HepG2 (cell line): ENCODE data around the gene CLEC16A. TPM values are rescaled to one million over a fixed set of nuclear protein-coding genes. Genes with fewer than 3 reads are reported as not detected.

ENCODE experiments used
- CCAR2 ChIP-seq: fragments of 200-400 bp; formaldehyde crosslinking; optimal IDR thresholded peaks from 2 replicates; pipeline ENCODE3; 2018; ENCODE audit warnings: low read depth, mild to moderate bottlenecking, low read length, moderate library complexity
- PAWR ChIP-seq: sonication (generic); formaldehyde crosslinking; IDR thresholded peaks from 2 replicates; pipeline ENCODE4 v1.4.0; 2020; ENCODE audit warnings: missing genetic modification reagents, mild to moderate bottlenecking, borderline replicate concordance
- SOX6 ChIP-seq, 2 experiments: fragments of 450-650 bp in 1 of 2; sonication (generic) in 1 of 2; formaldehyde crosslinking in 1 of 2; IDR thresholded peaks; 2 replicates each; pipeline versions ENCODE4 v1.4.0 to v1.6.1; 2017 to 2020; ENCODE audit warnings: antibody characterized with exemption in 1 of 2, mild to moderate bottlenecking in 1 of 2, missing genetic modification reagents in 1 of 2
- TARDBP ChIP-seq: sonication (generic); formaldehyde crosslinking; IDR thresholded peaks from 2 replicates; pipeline ENCODE4 v1.8.0; 2022; ENCODE audit warnings: mild to moderate bottlenecking, missing genetic modification reagents
- ZBTB21 ChIP-seq: sonication (generic); formaldehyde crosslinking; IDR thresholded peaks from 2 replicates; pipeline ENCODE4 v1.4.0; 2020; ENCODE audit warnings: missing genetic modification reagents
- ZNF354B ChIP-seq: sonication (generic); formaldehyde crosslinking; IDR thresholded peaks from 2 replicates; pipeline ENCODE4 v1.8.0; 2022; ENCODE audit warnings: mild to moderate bottlenecking, missing genetic modification reagents
- ZNF564 ChIP-seq: sonication (generic); formaldehyde crosslinking; IDR thresholded peaks from 2 replicates; pipeline ENCODE4 v1.8.1; 2023; ENCODE audit warnings: mild to moderate bottlenecking, missing genetic modification reagents
- polyA plus RNA-seq, 8 experiments: library from polyadenylated mRNA; depleted of rRNA in 3 of 8; stranded (reverse) in 7 of 8; unstranded in 1 of 8; fragments of >200 nt; fragmentation: Illumina TruSeq in 4 of 8; extraction: Trizol in 4 of 8; gene quantifications; 2 replicates each; pipeline versions ENCODE4 v1.2.1 to v1.2.3, GENCODE V29; 2011 to 2016; ENCODE audit warnings: low read depth in 4 of 8, missing spikeins in 1 of 8, mixed read lengths in 1 of 8; ENCODE audit not compliant: insufficient read depth in 1 of 8
- total RNA-seq, 5 experiments: library from RNA; depleted of rRNA; stranded (reverse); fragments of >200 nt; fragmentation: Illumina TruSeq; extraction: Trizol; gene quantifications; 2 replicates each; pipeline ENCODE4 v1.2.3, GENCODE V29; 2016; ENCODE audit warnings: low read depth in 1 of 5
- TF ChIP-seq, protein P1 (sequence below): sonication (generic); formaldehyde crosslinking; IDR thresholded peaks from 2 replicates; pipeline ENCODE4 v1.4.0; 2020; ENCODE audit warnings: missing genetic modification reagents
- TF ChIP-seq, protein P2 (sequence below): sonication (generic); formaldehyde crosslinking; IDR thresholded peaks from 2 replicates; pipeline ENCODE4 v1.4.0; 2020; ENCODE audit warnings: missing genetic modification reagents
- TF ChIP-seq, protein P3 (sequence below): sonication (generic); formaldehyde crosslinking; IDR thresholded peaks from 2 replicates; pipeline ENCODE4 v1.8.0; 2022; ENCODE audit warnings: missing genetic modification reagents, mild to moderate bottlenecking, borderline replicate concordance
- TF ChIP-seq, protein P4 (sequence below): sonication (generic); formaldehyde crosslinking; IDR thresholded peaks from 2 replicates; pipeline ENCODE4 v1.5.1; 2020; ENCODE audit warnings: missing genetic modification reagents, mild to moderate bottlenecking, borderline replicate concordance
- TF ChIP-seq, protein P5 (sequence below), 2 experiments: IDR thresholded peaks; 2 replicates each; pipeline ENCODE4 v1.6.1; 2011 to 2012; ENCODE audit warnings: low read length in 2 of 2, borderline replicate concordance in 1 of 2, low read depth in 1 of 2, mild to moderate bottlenecking in 1 of 2, moderate library complexity in 1 of 2

CLEC16A gene
- total and polyA plus RNA-seq, 2 of the 13 experiments (the other 11 are each of a cell fraction or from before 2014, with no cell fraction given), result 8.5 to 10.3 TPM

DNA sequence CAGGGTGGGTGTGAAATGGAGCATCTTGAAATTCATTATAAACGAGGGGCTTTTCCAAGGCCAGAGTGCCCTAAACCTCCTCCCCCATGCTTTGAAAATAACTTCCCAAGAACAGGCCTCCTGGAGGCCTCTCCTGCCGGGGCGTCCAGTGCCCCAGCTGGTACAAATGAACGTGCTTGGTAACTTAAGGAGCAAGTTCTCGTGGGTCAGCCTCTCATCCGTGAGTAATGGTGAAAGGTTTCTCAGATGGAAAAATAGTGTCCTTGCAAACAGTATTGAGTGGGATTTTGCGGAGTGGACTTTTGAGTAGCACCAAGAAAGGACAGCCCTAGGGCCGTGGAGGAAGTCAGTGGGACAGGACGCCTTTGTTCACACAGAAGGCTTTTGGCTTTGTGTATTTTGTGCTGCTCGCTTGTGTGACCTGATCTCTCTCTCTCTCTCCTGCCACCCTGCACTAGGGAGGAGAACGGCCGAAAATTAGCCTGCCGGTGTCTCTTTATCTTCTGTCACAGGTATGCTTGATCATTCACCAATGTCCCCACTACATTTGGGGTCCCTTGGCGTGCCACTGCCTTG, 34.6 kb downstream of the CLEC16A start (continued):
- TF ChIP-seq, protein P1, sequence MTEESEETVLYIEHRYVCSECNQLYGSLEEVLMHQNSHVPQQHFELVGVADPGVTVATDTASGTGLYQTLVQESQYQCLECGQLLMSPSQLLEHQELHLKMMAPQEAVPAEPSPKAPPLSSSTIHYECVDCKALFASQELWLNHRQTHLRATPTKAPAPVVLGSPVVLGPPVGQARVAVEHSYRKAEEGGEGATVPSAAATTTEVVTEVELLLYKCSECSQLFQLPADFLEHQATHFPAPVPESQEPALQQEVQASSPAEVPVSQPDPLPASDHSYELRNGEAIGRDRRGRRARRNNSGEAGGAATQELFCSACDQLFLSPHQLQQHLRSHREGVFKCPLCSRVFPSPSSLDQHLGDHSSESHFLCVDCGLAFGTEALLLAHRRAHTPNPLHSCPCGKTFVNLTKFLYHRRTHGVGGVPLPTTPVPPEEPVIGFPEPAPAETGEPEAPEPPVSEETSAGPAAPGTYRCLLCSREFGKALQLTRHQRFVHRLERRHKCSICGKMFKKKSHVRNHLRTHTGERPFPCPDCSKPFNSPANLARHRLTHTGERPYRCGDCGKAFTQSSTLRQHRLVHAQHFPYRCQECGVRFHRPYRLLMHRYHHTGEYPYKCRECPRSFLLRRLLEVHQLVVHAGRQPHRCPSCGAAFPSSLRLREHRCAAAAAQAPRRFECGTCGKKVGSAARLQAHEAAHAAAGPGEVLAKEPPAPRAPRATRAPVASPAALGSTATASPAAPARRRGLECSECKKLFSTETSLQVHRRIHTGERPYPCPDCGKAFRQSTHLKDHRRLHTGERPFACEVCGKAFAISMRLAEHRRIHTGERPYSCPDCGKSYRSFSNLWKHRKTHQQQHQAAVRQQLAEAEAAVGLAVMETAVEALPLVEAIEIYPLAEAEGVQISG, result peak; percentile 42; the same call in 1 of the 2 replicates
- no peak for TF ChIP-seq SOX6 (IDR thresholded peaks at IDR 0.05)
- TF ChIP-seq SOX6 (CRISPR knock-in tag; IDR thresholded peaks at IDR 0.05), result peak; percentile 42
- TF ChIP-seq, protein P2, sequence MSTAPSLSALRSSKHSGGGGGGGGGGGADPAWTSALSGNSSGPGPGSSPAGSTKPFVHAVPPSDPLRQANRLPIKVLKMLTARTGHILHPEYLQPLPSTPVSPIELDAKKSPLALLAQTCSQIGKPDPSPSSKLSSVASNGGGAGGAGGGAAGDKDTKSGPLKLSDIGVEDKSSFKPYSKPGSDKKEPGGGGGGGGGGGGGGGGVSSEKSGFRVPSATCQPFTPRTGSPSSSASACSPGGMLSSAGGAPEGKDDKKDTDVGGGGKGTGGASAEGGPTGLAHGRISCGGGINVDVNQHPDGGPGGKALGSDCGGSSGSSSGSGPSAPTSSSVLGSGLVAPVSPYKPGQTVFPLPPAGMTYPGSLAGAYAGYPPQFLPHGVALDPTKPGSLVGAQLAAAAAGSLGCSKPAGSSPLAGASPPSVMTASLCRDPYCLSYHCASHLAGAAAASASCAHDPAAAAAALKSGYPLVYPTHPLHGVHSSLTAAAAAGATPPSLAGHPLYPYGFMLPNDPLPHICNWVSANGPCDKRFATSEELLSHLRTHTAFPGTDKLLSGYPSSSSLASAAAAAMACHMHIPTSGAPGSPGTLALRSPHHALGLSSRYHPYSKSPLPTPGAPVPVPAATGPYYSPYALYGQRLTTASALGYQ, result no peak
- TF ChIP-seq ZNF354B (CRISPR knock-in tag), result no peak
- TF ChIP-seq, protein P3, sequence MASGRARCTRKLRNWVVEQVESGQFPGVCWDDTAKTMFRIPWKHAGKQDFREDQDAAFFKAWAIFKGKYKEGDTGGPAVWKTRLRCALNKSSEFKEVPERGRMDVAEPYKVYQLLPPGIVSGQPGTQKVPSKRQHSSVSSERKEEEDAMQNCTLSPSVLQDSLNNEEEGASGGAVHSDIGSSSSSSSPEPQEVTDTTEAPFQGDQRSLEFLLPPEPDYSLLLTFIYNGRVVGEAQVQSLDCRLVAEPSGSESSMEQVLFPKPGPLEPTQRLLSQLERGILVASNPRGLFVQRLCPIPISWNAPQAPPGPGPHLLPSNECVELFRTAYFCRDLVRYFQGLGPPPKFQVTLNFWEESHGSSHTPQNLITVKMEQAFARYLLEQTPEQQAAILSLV (CRISPR knock-in tag), result no peak
- TF ChIP-seq CCAR2, result no peak
- TF ChIP-seq, protein P4, sequence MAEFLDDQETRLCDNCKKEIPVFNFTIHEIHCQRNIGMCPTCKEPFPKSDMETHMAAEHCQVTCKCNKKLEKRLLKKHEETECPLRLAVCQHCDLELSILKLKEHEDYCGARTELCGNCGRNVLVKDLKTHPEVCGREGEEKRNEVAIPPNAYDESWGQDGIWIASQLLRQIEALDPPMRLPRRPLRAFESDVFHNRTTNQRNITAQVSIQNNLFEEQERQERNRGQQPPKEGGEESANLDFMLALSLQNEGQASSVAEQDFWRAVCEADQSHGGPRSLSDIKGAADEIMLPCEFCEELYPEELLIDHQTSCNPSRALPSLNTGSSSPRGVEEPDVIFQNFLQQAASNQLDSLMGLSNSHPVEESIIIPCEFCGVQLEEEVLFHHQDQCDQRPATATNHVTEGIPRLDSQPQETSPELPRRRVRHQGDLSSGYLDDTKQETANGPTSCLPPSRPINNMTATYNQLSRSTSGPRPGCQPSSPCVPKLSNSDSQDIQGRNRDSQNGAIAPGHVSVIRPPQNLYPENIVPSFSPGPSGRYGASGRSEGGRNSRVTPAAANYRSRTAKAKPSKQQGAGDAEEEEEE (CRISPR knock-in tag), result no peak
- TF ChIP-seq PAWR (CRISPR knock-in tag), result no peak
- no peak for TF ChIP-seq TARDBP (CRISPR knock-in tag)
- TF ChIP-seq ZBTB21, result no peak
- TF ChIP-seq ZNF564 (CRISPR knock-in tag), result no peak
- TF ChIP-seq, protein P5, sequence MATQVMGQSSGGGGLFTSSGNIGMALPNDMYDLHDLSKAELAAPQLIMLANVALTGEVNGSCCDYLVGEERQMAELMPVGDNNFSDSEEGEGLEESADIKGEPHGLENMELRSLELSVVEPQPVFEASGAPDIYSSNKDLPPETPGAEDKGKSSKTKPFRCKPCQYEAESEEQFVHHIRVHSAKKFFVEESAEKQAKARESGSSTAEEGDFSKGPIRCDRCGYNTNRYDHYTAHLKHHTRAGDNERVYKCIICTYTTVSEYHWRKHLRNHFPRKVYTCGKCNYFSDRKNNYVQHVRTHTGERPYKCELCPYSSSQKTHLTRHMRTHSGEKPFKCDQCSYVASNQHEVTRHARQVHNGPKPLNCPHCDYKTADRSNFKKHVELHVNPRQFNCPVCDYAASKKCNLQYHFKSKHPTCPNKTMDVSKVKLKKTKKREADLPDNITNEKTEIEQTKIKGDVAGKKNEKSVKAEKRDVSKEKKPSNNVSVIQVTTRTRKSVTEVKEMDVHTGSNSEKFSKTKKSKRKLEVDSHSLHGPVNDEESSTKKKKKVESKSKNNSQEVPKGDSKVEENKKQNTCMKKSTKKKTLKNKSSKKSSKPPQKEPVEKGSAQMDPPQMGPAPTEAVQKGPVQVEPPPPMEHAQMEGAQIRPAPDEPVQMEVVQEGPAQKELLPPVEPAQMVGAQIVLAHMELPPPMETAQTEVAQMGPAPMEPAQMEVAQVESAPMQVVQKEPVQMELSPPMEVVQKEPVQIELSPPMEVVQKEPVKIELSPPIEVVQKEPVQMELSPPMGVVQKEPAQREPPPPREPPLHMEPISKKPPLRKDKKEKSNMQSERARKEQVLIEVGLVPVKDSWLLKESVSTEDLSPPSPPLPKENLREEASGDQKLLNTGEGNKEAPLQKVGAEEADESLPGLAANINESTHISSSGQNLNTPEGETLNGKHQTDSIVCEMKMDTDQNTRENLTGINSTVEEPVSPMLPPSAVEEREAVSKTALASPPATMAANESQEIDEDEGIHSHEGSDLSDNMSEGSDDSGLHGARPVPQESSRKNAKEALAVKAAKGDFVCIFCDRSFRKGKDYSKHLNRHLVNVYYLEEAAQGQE (IDR thresholded peaks at IDR 0.05; ENCODE audit: borderline replicate concordance in 1 of 2, low read depth in 1 of 2, low read length in 2 of 2), result no peak
